Fibroblast of the aortic adventitia (primary cell): ENCODE data around the gene AMT. TPM values are rescaled to one million over a fixed set of nuclear protein-coding genes. Genes with fewer than 3 reads are reported as not detected.

Source experiments
- DNase-seq: peaks from one replicate; pipeline ENCODE4 v3.0.0-alpha.2; 2010; ENCODE audit warnings: low read depth
- H3K4me3 ChIP-seq: 2 replicates; pipeline ENCODE4 v1.5.1; 2011; ENCODE audit warnings: low read depth, mild to moderate bottlenecking, control low read depth, low read length, moderate library complexity
- CTCF ChIP-seq: IDR thresholded peaks from 2 replicates; pipeline ENCODE4 v1.5.1; 2011; ENCODE audit warnings: mild to moderate bottlenecking, low read length, control low read depth, inconsistent platforms; ENCODE audit not compliant: insufficient read depth
- total RNA-seq: library from RNA; depleted of rRNA; stranded (reverse); fragments of >200 nt; gene quantifications from 2 replicates; pipeline ENCODE4 v1.2.3, GENCODE V29; 2012; ENCODE audit warnings: low replicate concordance

Gene AMT
- total RNA-seq, 1 donor, result 0.63 TPM

- no peak for DNase-seq
- peak overlapping the region; percentile 95 for H3K4me3 ChIP-seq
- TF ChIP-seq CTCF, result no peak
These were observed 8.9 kb downstream of the AMT start for GRCh38 chr3:49413338-49413734.

GRCh38 chr3:49412632-49413337, 9.5 kb downstream of the AMT start:
- peak; percentile 19 for DNase-seq
- peak overlapping the region; percentile 95 for H3K4me3 ChIP-seq
- no peak for TF ChIP-seq CTCF

DNA sequence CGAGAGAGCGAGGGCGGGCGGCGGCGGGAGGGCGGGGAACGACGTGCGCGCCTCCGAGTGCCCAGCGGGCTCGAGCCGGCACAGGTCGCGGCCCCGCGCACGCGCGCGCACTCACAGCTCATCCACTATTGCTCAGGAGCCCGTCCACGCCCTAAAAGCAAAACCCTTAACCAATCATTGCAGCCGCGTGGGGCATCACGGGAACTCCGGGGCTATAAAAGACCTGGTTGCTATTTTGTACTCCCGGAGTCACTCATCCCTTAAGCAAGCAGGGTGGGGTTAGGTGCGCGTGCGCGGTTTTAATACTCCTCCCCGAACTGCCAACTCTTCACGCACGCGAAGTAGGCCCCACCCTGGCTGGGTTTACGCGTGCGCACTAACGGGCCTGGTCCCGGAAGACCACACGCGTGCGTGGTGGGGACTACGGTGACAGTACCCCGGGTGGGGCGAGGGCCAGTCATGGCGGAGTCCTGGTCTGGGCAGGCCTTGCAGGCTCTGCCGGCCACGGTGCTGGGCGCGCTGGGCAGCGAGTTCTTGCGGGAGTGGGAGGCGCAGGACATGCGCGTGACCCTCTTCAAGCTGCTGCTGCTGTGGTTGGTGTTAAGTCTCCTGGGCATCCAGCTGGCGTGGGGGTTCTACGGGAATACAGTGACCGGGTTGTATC, 10.2 kb downstream of the AMT start, which contains the start of the genes RHOA and TCTA:
RHOA (minus strand) TSS at position 9 of the 664 bp plus-strand sequence. CDS start 36,387 bp downstream, outside the sequence.
TCTA (plus strand) TSS at position 456 of the 664 bp plus-strand sequence; CDS start at position 460, 4 bp downstream.
- peak within 1 kb of the TSS; percentile 95 for H3K4me3 ChIP-seq
- peak; percentile 100 for DNase-seq
- no peak for TF ChIP-seq CTCF

DNA sequence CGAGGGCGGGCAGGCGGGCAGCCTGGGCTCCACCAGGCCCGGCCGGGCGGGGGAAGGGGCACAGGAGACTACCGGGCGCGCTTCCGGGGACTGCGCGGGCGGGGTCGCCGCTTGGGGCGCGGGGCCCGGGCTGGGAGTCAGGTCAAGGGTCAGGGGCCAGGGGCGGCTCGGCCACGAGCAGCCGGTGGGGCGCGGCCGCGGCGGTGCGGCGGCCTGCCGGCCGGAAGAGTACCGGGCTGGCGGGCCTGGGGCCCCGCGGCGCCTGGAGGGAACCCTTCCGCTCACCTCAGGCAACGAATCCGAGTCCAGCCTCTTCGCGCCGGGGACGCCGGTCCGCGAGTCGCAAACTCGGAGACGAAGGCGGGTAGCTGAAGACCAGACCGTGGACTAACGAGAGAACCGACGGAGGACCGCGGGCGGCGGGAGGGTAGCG, 10.7 kb downstream of the AMT start:
- peak overlapping the region; percentile 81 for H3K4me3 ChIP-seq
- no peak for TF ChIP-seq CTCF
- no peak for DNase-seq

DNA sequence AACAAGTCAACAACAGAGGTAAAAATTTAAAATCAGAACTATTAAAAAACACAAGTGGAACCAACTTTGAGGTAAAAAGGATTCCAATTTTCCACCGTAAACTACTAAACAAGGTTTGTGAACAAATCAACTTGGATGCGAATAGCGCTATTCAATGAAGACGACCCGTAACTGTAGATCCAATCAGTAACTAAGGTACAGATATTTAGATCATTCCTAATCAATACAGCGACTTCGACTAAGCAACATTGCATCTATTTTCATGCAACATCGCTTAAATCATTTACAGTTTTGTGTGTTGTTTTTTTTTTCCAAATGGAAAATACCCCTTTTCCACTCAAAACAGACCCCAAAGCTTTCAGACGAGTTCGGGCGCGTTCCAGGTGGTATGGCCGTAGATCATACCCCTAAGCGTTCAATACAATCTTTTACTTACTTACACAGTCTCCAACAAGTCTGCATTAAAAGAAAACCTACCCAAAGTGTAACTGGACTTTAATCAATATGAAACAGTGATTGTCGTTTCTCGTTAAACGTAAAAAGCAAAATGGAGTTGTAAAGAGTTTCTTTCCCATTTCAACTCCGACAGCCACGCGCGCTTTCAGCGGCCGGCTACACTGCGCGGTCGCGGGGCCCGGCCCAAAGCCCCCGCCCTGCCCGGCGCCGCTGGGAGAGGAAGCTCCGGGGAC, 11.3 kb downstream of the AMT start:
- TF ChIP-seq CTCF, result no peak
- peak overlapping the region; percentile 81 for H3K4me3 ChIP-seq
- no peak for DNase-seq

GRCh38 chr3:49410066-49410845, 12.0 kb downstream of the AMT start:
- no peak for DNase-seq
- no peak for TF ChIP-seq CTCF
- H3K4me3 ChIP-seq, result peak overlapping the region; percentile 81
